Choroid plexus epithelial cell (primary cell): ENCODE data around the gene SYTL2.
A peak's percentile ranks its signal among the peaks of the same experiment; 100 is the strongest.

Experiments
- DNase-seq: peaks from one replicate; pipeline ENCODE4 v3.0.0-alpha.2; 2010; ENCODE audit warnings: low read depth
- H3K4me3 ChIP-seq: 2 replicates; pipeline ENCODE4 v1.5.1; 2011; ENCODE audit warnings: low read depth, mild to moderate bottlenecking, control low read depth, low read length, moderate library complexity
- TF ChIP-seq, protein P1 (sequence below): conservative IDR thresholded peaks from 2 replicates; pipeline ENCODE4 v1.5.1; 2011; ENCODE audit warnings: low read depth, mild to moderate bottlenecking, control low read depth, inconsistent platforms, low read length, moderate library complexity

Gene SYTL2

GRCh38 chr11:85668157-85668556, 142.8 kb downstream of the SYTL2 start:
- TF ChIP-seq, protein P1, sequence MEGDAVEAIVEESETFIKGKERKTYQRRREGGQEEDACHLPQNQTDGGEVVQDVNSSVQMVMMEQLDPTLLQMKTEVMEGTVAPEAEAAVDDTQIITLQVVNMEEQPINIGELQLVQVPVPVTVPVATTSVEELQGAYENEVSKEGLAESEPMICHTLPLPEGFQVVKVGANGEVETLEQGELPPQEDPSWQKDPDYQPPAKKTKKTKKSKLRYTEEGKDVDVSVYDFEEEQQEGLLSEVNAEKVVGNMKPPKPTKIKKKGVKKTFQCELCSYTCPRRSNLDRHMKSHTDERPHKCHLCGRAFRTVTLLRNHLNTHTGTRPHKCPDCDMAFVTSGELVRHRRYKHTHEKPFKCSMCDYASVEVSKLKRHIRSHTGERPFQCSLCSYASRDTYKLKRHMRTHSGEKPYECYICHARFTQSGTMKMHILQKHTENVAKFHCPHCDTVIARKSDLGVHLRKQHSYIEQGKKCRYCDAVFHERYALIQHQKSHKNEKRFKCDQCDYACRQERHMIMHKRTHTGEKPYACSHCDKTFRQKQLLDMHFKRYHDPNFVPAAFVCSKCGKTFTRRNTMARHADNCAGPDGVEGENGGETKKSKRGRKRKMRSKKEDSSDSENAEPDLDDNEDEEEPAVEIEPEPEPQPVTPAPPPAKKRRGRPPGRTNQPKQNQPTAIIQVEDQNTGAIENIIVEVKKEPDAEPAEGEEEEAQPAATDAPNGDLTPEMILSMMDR = no peak
- H3K4me3 ChIP-seq = no peak overlapping the region
- DNase-seq = no peak

DNA sequence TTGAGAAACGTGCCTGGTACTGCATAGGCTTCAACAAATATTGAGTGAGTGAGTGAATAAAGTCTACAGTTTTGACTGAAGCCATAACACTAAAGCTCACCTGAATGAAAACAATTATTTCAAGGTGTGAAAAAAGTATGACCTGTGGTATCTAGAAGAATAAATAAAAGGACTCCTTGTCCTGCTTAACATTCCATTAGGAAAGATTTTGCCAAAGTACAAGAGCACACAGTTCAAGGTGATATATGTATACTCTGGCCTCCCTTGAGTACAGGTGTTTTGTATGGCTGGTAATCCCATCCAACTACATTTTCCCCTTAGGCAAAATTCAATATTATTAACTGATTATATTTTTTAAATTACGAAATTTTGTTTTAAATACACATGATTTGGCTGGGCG, 144.3 kb downstream of the SYTL2 start:
- H3K4me3 ChIP-seq = no peak overlapping the region
- TF ChIP-seq, protein P1 = no peak
- no peak for DNase-seq

DNA sequence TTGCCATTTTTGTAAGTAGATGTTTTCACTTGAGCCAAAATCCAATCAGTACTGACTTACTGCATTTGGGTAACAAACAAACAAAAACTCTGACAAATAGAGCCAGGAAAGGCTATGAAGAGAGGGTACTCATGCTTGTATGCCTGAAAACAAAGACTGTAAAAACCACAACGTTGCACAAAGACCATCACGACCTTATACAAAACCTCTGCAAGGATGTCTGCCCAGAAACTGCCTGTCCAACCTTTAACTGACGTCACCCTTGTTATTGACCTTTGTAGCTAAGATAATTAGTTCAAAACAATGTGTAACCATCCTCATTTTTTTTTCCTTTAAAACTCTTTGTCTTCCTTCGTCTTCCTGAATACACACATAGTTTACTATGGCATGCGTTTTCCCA, 145.2 kb downstream of the SYTL2 start:
- DNase-seq = no peak
- TF ChIP-seq, protein P1 = no peak
- no peak overlapping the region for H3K4me3 ChIP-seq

DNA sequence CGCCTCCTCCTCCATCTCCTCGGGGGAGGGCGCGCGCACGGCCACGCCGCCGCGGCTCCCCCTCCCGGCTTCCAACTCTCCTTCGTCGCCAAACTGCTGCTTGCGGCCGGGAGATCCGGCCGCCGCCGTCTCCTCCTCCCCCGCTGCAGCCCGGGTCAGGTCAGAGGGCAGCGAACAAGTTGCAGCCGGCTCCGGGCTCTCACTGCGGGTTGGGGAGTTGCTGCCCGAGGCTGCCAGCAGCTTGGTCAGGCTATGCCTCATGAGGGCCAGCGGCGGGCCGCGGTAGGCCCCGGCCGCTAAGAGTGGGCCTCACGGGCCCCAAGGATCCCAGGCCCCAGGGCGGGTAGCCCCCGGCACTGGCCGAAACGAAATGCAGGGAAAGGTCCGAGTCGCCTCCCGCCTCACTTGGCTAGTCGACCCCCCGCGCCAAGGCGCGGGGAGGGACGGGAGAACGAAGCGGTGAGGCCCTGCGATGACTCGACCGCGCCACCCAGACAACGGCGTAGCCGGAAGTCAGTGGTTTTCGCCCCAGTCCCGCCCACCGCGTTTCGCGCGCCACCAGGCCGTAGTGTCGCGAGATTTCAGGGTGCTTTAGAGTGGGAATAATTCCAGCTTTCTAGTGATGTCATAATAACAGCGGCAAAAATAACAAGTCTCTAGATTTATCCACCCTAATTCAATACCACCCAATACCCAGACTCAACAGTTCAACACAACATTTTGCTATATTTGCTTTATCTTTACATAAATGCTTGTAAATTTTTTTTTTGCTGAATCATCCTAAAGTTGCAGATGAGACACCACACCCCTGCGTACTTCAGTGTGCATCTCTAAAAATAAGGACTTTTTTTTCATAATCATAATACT, 146.1 kb downstream of the SYTL2 start, which contains the start of gene CREBZF:
CREBZF (minus strand) TSS at position 515 of the 867 bp plus-strand sequence; CDS start at position 261, 254 bp downstream.
- peak; percentile 97 for DNase-seq
- TF ChIP-seq, protein P1 = peak; percentile 1
- peak within 1 kb of the TSS; percentile 85 for H3K4me3 ChIP-seq

DNA sequence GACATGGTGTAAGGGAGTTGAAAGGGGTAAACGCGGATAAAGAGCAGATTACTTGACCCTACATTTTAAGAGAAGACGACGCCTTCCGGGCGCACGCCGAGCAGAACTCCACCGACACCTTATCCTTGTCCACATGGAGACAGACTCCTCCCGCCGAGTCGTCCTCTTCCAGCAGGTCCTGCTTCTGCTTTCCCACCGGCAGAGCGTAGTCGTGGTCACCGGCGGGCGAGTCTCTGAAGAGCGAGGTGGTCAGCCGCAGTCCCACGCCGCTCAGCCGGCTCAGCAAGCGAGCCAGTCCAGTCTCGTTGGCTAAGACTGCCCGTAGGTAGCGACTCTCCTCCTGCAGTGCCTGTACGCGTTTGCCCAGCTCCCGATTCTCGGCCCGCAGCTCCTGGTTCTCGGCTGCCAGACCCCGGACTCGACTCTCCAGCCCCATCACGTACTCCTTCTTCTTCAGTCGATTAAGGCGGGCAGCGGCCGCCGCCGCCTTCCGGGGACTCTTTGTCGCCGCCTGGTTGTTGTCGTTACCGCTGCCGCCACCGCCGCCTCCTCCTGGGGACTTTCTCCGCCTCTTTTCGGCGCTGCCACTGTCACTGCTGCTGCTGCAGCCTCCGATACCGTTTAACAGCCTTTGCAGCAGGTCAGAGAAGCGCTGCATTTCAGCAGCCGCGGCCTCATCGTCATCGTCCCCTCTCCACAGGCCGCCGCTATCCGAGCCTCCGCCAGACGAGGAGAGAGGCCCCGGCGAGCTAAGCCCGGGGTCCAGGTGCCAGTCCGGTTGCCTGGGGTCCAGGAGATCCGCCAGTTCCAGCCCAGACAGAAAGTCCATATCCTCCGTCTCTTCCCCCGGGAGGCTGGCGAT, 147.0 kb downstream of the SYTL2 start:
- peak overlapping the region; percentile 85 for H3K4me3 ChIP-seq
- TF ChIP-seq, protein P1 = peak; percentile 42
- peak; percentile 47 for DNase-seq

- H3K4me3 ChIP-seq = peak overlapping the region; percentile 85
- TF ChIP-seq, protein P1 = no peak
- DNase-seq = no peak
Observed at GRCh38 chr11:85663080-85663752, 147.7 kb downstream of the SYTL2 start.
